ENCODE measurements around the gene ITGB6. TPM values are rescaled to one million over a fixed set of nuclear protein-coding genes. Genes with fewer than 3 reads are reported as not detected.

Gene ITGB6
- total and polyA plus RNA-seq, 8 donors: 1.3 to 32.4 (median 3.0) TPM

GRCh38 chr2:160232905-160233475 lies 32.9 kb upstream of the ITGB6 start:
- intact Hi-C loops (cut with DNase I): no loop called here
- Histone ChIP-seq H3K27me3 (no peaks in the 10 kb centered on the region), H3K36me3 (no peaks in the 10 kb centered on the region), H3K27ac (peak overlapping the region in 1 of 4 donors; percentile 16), H3K9me3 (no peaks in the 10 kb centered on the region), H3K4me3 (no peak overlapping the region), H3K4me1 (peaks cover 0 to 26% (median 0%) of the 10 kb centered on the region in 3 donors)
- DNase-seq: no peak
- 79 to 87% methylated on average over 3 of the region's 3 CpGs for WGBS, 2 donors
- no peak for TF ChIP-seq CTCF (IDR thresholded peaks at IDR 0.05)
- no peak for FAIRE-seq
- ATAC-seq: peak in 1 of 4 donors; percentile 59

GRCh38 chr2:160229591-160229990 lies 29.5 kb upstream of the ITGB6 start:
- no peak for DNase-seq
- H3K27me3 ChIP-seq: no peaks in the 10 kb centered on the region
- 91 to 100% methylated on average over 1 of the region's 1 CpG for WGBS, 2 donors
- H3K4me3 ChIP-seq: no peak overlapping the region
- intact Hi-C loops (cut with DNase I): no loop called here
- FAIRE-seq: no peak
- ATAC-seq: peak in 3 of 4 donors; percentile 47 to 72 (median 62)
- peaks cover 0 to 30% (median 0%) of the 10 kb centered on the region in 3 donors for H3K4me1 ChIP-seq
- no peaks in the 10 kb centered on the region for H3K9me3 ChIP-seq
- no peaks in the 10 kb centered on the region for H3K36me3 ChIP-seq
- H3K27ac ChIP-seq: peak overlapping the region in 2 of 4 donors; percentile 63 to 70
- no peak for TF ChIP-seq CTCF (IDR thresholded peaks at IDR 0.05)

- WGBS, 2 donors: 33% methylated on average over 5 of the region's 5 CpGs
- Histone ChIP-seq H3K27ac (peak overlapping the region in 2 of 4 donors; percentile 63 to 70), H3K4me1 (peaks cover 0 to 34% (median 0%) of the 10 kb centered on the region in 3 donors), H3K9me3 (no peaks in the 10 kb centered on the region), H3K36me3 (no peaks in the 10 kb centered on the region), H3K27me3 (no peaks in the 10 kb centered on the region), H3K4me3 (no peak overlapping the region)
- ATAC-seq (peak; percentile 40 to 79 (median 70)), DNase-seq (no peak), FAIRE-seq (no peak)
- intact Hi-C loops (cut with DNase I): no loop called here
- no peak for TF ChIP-seq CTCF (IDR thresholded peaks at IDR 0.05)
These were observed 28.3 kb upstream of the ITGB6 start for GRCh38 chr2:160228141-160228917.

GRCh38 chr2:160227293-160227915 lies 27.3 kb upstream of the ITGB6 start:
- intact Hi-C loops (cut with DNase I): no loop called here
- 66 to 73% methylated on average over 5 of the region's 5 CpGs for WGBS, 2 donors
- Histone ChIP-seq H3K4me3 (no peak overlapping the region), H3K4me1 (peaks cover 0 to 28% (median 0%) of the 10 kb centered on the region in 3 donors), H3K27me3 (no peaks in the 10 kb centered on the region), H3K9me3 (no peaks in the 10 kb centered on the region), H3K27ac (peak overlapping the region in 2 of 4 donors; percentile 63 to 70), H3K36me3 (no peaks in the 10 kb centered on the region)
- ATAC-seq (no peak), FAIRE-seq (no peak), DNase-seq (no peak)
- TF ChIP-seq CTCF (IDR thresholded peaks at IDR 0.05): no peak
